Stimulated activated CD8-positive, alpha-beta memory T cell treated with anti-CD3 and anti-CD28 coated beads, Interleukin-4, amount 100 ng/mL, for 24 hours (primary cell): ENCODE measurements around the gene ARF4.
"Not testable (repeated sequence)": the region's sequence is repeated elsewhere in the genome, so short reads cannot be mapped to it uniquely, and the experiment has no call there.

ENCODE experiments used
- DNase-seq: peaks from one replicate; pipeline ENCODE4 v3.0.0-alpha.2; 2020; ENCODE audit warnings: low read depth

Gene ARF4

GRCh38 chr3:57597127-57597923 is at the start of gene ARF4:
ARF4 (minus strand) TSS chr3:57597344; CDS start chr3:57597140, 204 bp downstream.
- peak; percentile 99 for DNase-seq

- no peak for DNase-seq
Measured at GRCh38 chr3:57646723-57647122, 49.6 kb upstream of the ARF4 start.

GRCh38 chr3:57644740-57645139 is 47.6 kb upstream of the ARF4 start:
- no peak for DNase-seq

GRCh38 chr3:57637391-57637790 is 40.2 kb upstream of the ARF4 start:
- no peak for DNase-seq

GRCh38 chr3:57634259-57634658 is 37.1 kb upstream of the ARF4 start:
- not testable (repeated sequence) for DNase-seq

GRCh38 chr3:57627976-57628375 is 30.8 kb upstream of the ARF4 start:
- no peak for DNase-seq

- DNase-seq = no peak
Measured at GRCh38 chr3:57624801-57625200, 27.7 kb upstream of the ARF4 start.

GRCh38 chr3:57622362-57622761 is 25.2 kb upstream of the ARF4 start:
- no peak for DNase-seq

GRCh38 chr3:57617739-57618138 is 20.6 kb upstream of the ARF4 start:
- DNase-seq = no peak

- no peak for DNase-seq
Measured at GRCh38 chr3:57616233-57616632, 19.1 kb upstream of the ARF4 start.

GRCh38 chr3:57611870-57612269 is 14.7 kb upstream of the ARF4 start:
- not testable (repeated sequence) for DNase-seq

GRCh38 chr3:57605683-57606082 is 8.5 kb upstream of the ARF4 start:
- no peak for DNase-seq

- no peak for DNase-seq
Measured at GRCh38 chr3:57604971-57605370, 7.8 kb upstream of the ARF4 start.

GRCh38 chr3:57600195-57600594 is 3.1 kb upstream of the ARF4 start:
- no peak for DNase-seq

GRCh38 chr3:57598765-57599360 is 1.7 kb upstream of the ARF4 start:
- no peak for DNase-seq

GRCh38 chr3:57596495-57597126 is 533 bp downstream of the ARF4 start:
- peak; percentile 43 for DNase-seq

- DNase-seq = no peak
Measured at GRCh38 chr3:57594576-57594975, 2.6 kb downstream of the ARF4 start.

GRCh38 chr3:57594144-57594543 is 3.0 kb downstream of the ARF4 start:
- no peak for DNase-seq

- DNase-seq = no peak
Measured at GRCh38 chr3:57592306-57592705, 4.8 kb downstream of the ARF4 start.

GRCh38 chr3:57587905-57588304 is 9.2 kb downstream of the ARF4 start:
- no peak for DNase-seq

GRCh38 chr3:57586778-57587177 is 10.4 kb downstream of the ARF4 start:
- DNase-seq = no peak

GRCh38 chr3:57583544-57583943 is 13.6 kb downstream of the ARF4 start:
- no peak for DNase-seq

- DNase-seq = no peak
Measured at GRCh38 chr3:57582474-57583168, 14.5 kb downstream of the ARF4 start.
